ENCODE data around the gene DXO. TPM values are rescaled to one million over a fixed set of nuclear protein-coding genes. Genes with fewer than 3 reads are reported as not detected.

The DXO gene
- total RNA-seq, 1 donor from 2014 or later = 16.9 TPM

DNA sequence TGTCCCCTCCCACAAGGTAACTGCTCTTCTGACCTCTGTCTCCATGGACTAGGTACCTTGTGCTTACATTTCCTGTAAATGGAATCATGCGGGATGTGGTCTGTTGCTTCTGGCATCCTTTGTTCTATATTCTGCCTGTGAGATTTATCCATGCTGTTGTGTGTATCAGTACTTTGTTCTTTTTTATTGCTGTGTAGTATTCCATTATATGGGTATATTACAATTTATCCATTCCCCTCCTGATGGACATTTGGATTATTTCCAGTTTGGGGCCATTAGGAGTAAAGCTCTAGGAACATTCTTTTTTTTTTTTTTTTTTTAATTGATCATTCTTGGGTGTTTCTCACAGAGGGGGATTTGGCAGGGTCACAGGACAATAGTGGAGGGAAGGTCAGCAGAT, 41.0 kb downstream of the DXO start:
- DNase-seq (ENCODE audit: low read depth) = no peak

DNA sequence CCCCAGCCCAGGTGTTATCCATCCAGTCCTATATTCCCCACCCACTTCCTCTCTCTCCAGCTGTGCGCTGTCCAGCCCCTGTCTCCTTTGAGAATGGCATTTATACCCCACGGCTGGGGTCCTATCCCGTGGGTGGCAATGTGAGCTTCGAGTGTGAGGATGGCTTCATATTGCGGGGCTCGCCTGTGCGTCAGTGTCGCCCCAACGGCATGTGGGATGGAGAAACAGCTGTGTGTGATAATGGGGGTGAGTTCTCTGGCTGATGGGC, 43.3 kb downstream of the DXO start:
- no peak for DNase-seq (ENCODE audit: low read depth)

DNA sequence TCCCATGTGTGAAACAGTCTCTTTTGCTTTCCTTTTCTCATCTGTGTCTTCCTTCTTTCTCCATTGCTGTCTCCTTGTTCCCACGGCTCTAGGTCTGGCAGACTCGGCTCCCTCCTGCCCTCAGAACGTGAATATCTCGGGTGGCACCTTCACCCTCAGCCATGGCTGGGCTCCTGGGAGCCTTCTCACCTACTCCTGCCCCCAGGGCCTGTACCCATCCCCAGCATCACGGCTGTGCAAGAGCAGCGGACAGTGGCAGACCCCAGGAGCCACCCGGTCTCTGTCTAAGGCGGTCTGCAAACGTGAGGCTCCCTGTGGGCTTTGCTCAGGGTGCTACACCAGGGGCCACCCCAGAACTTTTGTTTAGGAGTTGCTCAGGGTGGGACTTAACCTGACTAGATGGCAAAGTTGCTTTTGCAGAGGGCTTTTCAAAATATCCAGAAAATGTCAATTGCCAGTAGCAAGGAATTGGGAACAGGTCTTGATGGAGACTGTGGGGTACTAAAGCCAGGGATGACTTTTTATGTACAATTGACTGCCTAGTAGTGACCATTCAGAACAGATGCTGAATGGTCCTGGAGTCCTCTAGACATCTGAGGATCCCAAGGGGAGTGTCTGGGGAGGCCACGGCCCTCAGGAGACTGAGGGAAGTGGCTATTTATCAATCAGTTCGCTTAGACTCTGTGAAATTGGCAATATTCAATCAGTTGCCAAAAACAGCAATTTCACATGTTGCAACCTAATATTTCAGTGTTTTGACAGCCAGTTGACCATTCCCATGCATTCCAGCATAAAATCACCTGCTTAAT, 43.9 kb downstream of the DXO start:
- no peak for DNase-seq (ENCODE audit: low read depth)

DNA sequence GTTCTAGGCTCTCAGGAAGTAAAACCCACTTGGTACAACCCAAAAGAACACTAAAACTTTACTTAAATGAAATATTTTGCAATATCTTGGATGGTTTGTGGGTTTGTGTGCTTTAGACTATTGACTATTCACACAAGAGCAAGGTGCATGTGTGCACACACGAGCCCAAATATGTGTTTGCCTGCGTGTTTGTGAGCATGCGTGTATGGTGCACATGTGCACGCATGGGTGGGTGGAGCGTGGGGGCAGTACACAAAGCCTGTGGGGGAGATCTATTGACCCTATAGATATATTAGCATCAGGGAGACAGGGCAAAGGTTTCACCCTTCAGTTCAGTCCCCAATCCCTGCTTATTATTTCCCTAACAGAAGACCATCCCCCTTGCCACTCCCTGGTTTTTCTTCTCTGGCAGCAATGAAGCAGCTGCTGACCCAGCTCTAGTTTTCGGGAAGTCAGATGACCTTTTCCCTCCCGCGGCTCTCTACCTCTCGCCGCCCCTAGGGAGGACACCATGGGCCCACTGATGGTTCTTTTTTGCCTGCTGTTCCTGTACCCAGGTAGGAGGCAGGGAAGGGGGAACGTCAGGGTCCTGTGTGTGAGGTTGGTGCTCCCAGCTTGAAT, 44.6 kb downstream of the DXO start, which contains the start of gene C2:
Gene C2, plus strand, starts transcription at position 476 of the 621 bp plus-strand sequence. Its CDS starts 36 bp downstream, at position 512.
- DNase-seq (ENCODE audit: low read depth) = no peak

DNA sequence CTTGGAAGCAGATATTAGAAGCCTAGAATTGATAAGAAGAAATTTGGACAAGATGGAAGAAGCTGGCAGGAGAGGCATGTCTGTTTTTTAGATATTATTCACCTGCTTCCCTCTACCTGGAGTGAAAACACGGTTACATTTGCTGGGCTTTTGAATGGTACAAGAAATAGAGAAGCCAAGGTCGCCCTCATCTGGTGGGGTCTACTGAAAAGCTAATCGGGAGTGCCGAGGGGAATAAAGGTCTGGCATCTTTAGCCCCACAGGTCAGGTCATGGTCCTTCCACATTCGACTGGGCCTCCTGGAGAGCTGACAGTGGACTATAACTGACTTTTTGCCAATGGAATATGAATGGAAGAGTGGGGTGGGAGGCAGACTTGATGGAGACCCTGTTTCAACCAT, 49.0 kb downstream of the DXO start:
- no peak for DNase-seq (ENCODE audit: low read depth)

DNA sequence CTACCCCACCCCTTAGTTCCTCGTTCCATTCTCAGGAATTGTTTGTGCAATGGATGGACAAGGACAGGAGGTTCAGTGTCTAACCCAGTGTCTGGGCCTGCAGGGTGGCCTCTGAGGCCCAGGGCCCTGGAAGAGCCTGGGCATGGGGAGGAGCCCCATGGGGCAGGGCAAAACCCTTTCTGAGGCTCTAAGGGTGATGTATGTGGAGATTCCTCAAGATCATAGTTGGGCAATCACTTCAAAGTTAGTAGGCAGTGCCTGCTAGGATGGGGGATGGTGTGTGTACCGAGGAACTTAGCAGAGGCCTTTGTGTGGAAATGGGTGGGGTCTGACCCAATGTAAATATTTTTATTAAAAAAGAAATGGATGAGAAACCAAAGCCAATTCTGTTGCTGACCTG, 51.1 kb downstream of the DXO start:
- DNase-seq (ENCODE audit: low read depth) = peak; percentile 58

Other genes with a start within 250 kb of the DXO start
- not detected in 2 replicates for gene MPIG6B, start 248.8 kb downstream of the DXO start, total RNA-seq
- 101 and 121 TPM in 2 replicates for gene DDAH2, start 242.8 kb downstream of the DXO start, total RNA-seq
- gene CLIC1, start 235.6 kb downstream of the DXO start, total RNA-seq = 345 and 2,008 TPM in 2 replicates
- gene MSH5, start 232.1 kb downstream of the DXO start, total RNA-seq = 4.4 and 6.6 TPM in 2 replicates
- gene SAPCD1, start 209.5 kb downstream of the DXO start, total RNA-seq = 0.50 and 0.69 TPM in 2 replicates
- gene VWA7, start 194.8 kb downstream of the DXO start, total RNA-seq = 2.6 and 8.5 TPM in 2 replicates
- gene VARS1, start 176.4 kb downstream of the DXO start, total RNA-seq = 67.4 and 103 TPM in 2 replicates
- gene LSM2, start 165.2 kb downstream of the DXO start, total RNA-seq = 16.6 and 46.9 TPM in 2 replicates
- gene HSPA1L, start 156.9 kb downstream of the DXO start, total RNA-seq = 0.87 and 2.0 TPM in 2 replicates
- 178 and 296 TPM in 2 replicates for gene HSPA1A, start 156.6 kb downstream of the DXO start, total RNA-seq
- gene HSPA1B, start 144.4 kb downstream of the DXO start, total RNA-seq = 197 and 264 TPM in 2 replicates
- gene NEU1, start 109.3 kb downstream of the DXO start, total RNA-seq = 104 and 112 TPM in 2 replicates
- 1.1 and 26.6 TPM in 2 replicates for gene SLC44A4, start 93.1 kb downstream of the DXO start, total RNA-seq
- gene EHMT2, start 74.4 kb downstream of the DXO start, total RNA-seq = 37.7 and 72.3 TPM in 2 replicates
- 0.69 and 5.9 TPM in 2 replicates for gene ZBTB12, start 70.1 kb downstream of the DXO start, total RNA-seq
- gene C2, start 44.4 kb downstream of the DXO start, total RNA-seq = 1.7 TPM in 1 of 2 replicates, not detected in the other
- gene CFB, start 26.0 kb downstream of the DXO start, total RNA-seq = 24.3 and 32.7 TPM in 2 replicates
- gene NELFE, start 13.2 kb downstream of the DXO start, total RNA-seq = 92.3 and 146 TPM in 2 replicates
- 46.5 and 47.3 TPM in 2 replicates for gene SKIC2, start 13.0 kb downstream of the DXO start, total RNA-seq
- 1.6 and 42.4 TPM in 2 replicates for gene C4A, start 9.9 kb upstream of the DXO start, total RNA-seq
- gene C4B, start 42.7 kb upstream of the DXO start, total RNA-seq = 0.35 and 32.2 TPM in 2 replicates
- gene CYP21A2, start 66.3 kb upstream of the DXO start, total RNA-seq = 0.20 TPM in 1 of 2 replicates, not detected in the other
- gene TNXB, start 137.2 kb upstream of the DXO start, total RNA-seq = 0.75 TPM in 1 of 2 replicates, not detected in the other
- gene ATF6B, start 156.1 kb upstream of the DXO start, total RNA-seq = 16.5 and 26.2 TPM in 2 replicates
- gene FKBPL, start 158.2 kb upstream of the DXO start, total RNA-seq = 5.6 and 7.6 TPM in 2 replicates
- not detected in 2 replicates for gene PRRT1, start 179.8 kb upstream of the DXO start, total RNA-seq
- gene PPT2, start 182.0 kb upstream of the DXO start, total RNA-seq = 10.4 and 48.7 TPM in 2 replicates
- 1.3 TPM in 1 of 2 replicates, not detected in the other for gene EGFL8, start 192.5 kb upstream of the DXO start, total RNA-seq
- gene AGPAT1, start 203.9 kb upstream of the DXO start, total RNA-seq = 9.9 and 30.8 TPM in 2 replicates
- 58.8 and 80.2 TPM in 2 replicates for gene RNF5, start 206.3 kb upstream of the DXO start, total RNA-seq
- gene AGER, start 212.1 kb upstream of the DXO start, total RNA-seq = 0.60 TPM in 1 of 2 replicates, not detected in the other
- 32.0 and 55.9 TPM in 2 replicates for gene PBX2, start 218.1 kb upstream of the DXO start, total RNA-seq
- gene GPSM3, start 220.5 kb upstream of the DXO start, total RNA-seq = 0.40 and 1.9 TPM in 2 replicates

All from renal cortical epithelial cell (primary cell).